B cell (primary cell): Measurements from ENCODE around the gene RABGAP1L. TPM values are rescaled to one million over a fixed set of nuclear protein-coding genes. Genes with fewer than 3 reads are reported as not detected.

Experiments
- ATAC-seq: fragments of 200-7000 bp; cut with Tn5 transposase; one replicate; pipeline ENCODE4 v1.10.0; 2021; ENCODE audit warnings: low read depth, mild to moderate bottlenecking, moderate number of reproducible peaks, moderate library complexity
- CTCF ChIA-PET: fragments of 350-600 bp; sonication (Branson Sonifier 250); formaldehyde crosslinking; loops from one replicate; lab custom pipeline; 2021; ENCODE audit warnings: antibody characterized with exemption, inconsistent platforms; lab: Charles Lee
- POLR2A ChIA-PET: fragments of 350-600 bp; sonication (Branson Sonifier 250); formaldehyde crosslinking; loops from one replicate; lab custom pipeline; 2021; ENCODE audit warnings: antibody characterized with exemption; lab: Charles Lee
- DNase-seq: peaks from one replicate; pipeline ENCODE4 v3.0.0; 2013
- H2AFZ ChIP-seq: 2 replicates; pipeline ENCODE4 v1.6.1; 2012; ENCODE audit warnings: mild to moderate bottlenecking, low read depth, low read length; ENCODE audit not compliant: insufficient read depth, poor library complexity, severe bottlenecking
- H3K27ac ChIP-seq, 2 donors: 1 replicate in 1 of 2; 2 replicates in 1 of 2; pipeline ENCODE4 v1.5.1; 2012 to 2013; ENCODE audit warnings: low read length in 2 of 2, mild to moderate bottlenecking in 2 of 2, moderate library complexity in 1 of 2
- H3K27me3 ChIP-seq, 4 experiments: fragments of 200-600 bp in 1 of 4; sonication (generic) in 1 of 4; replicated peaks in 1 of 4; 1 replicate in 2 of 4; 2 replicates in 2 of 4; pipeline versions ENCODE4 v1.6.1 to v1.7.0; 2013 to 2016; ENCODE audit warnings: low read length in 3 of 4, mild to moderate bottlenecking in 2 of 4, mixed read lengths in 1 of 4, moderate library complexity in 1 of 4; ENCODE audit not compliant: insufficient read depth in 4 of 4, control insufficient read depth in 3 of 4; ENCODE audit errors: control extremely low read depth in 1 of 4
- H3K36me3 ChIP-seq, 2 experiments: replicated peaks in 1 of 2; 1 replicate in 1 of 2; 2 replicates in 1 of 2; pipeline versions ENCODE4 v1.6.1 to v1.7.1; 2013; ENCODE audit warnings: low read length in 1 of 2; ENCODE audit not compliant: insufficient read depth in 2 of 2, control insufficient read depth in 1 of 2; ENCODE audit errors: control extremely low read depth in 1 of 2, extremely low read depth in 1 of 2
- H3K4me1 ChIP-seq, 2 donors: fragments of 200-600 bp in 1 of 2; sonication (generic) in 1 of 2; 1 replicate in 1 of 2; 2 replicates in 1 of 2; pipeline versions ENCODE4 v1.5.1 to v1.6.1; 2013 to 2017; ENCODE audit warnings: low read length in 2 of 2; ENCODE audit not compliant: control insufficient read depth in 2 of 2, insufficient read depth in 2 of 2
- H3K4me2 ChIP-seq: replicated peaks from 2 replicates; pipeline ENCODE3; 2012; ENCODE audit warnings: mild to moderate bottlenecking, low read depth, low read length; ENCODE audit not compliant: poor library complexity, severe bottlenecking
- H3K4me3 ChIP-seq, 5 experiments: fragments of 200-600 bp in 1 of 5; sonication (generic) in 1 of 5; 1 replicate in 3 of 5; 2 replicates in 2 of 5; pipeline versions ENCODE4 v1.5.1 to v1.7.0; 2011 to 2016; ENCODE audit warnings: low read length in 4 of 5, mild to moderate bottlenecking in 4 of 5, low read depth in 2 of 5, control low read depth in 1 of 5, moderate library complexity in 1 of 5; ENCODE audit not compliant: insufficient read depth in 1 of 5; ENCODE audit errors: control extremely low read depth in 1 of 5, extremely low read depth in 1 of 5
- H3K79me2 ChIP-seq: fragments of 200-600 bp; sonication (generic); one replicate; pipeline ENCODE4 v1.6.0; 2016; ENCODE audit warnings: low read length; ENCODE audit not compliant: control insufficient read depth, insufficient read depth
- H3K9ac ChIP-seq: fragments of 200-600 bp; sonication (generic); 2 replicates; pipeline ENCODE4 v1.6.1; 2017; ENCODE audit warnings: mild to moderate bottlenecking, low read length, moderate library complexity
- H3K9me3 ChIP-seq, 3 donors: one replicate each; pipeline versions ENCODE4 v1.6.1 to v1.7.1; 2013; ENCODE audit warnings: low read length in 2 of 3; ENCODE audit not compliant: control insufficient read depth in 2 of 3, insufficient read depth in 1 of 3; ENCODE audit errors: control extremely low read depth in 1 of 3
- H4K20me1 ChIP-seq: 2 replicates; pipeline ENCODE4 v1.6.0; 2012; ENCODE audit warnings: mild to moderate bottlenecking, low read length; ENCODE audit not compliant: insufficient read depth, control insufficient read depth, poor library complexity, severe bottlenecking
- H3K27ac Mint-ChIP-seq: one replicate; pipeline ENCODE4 v1.8.0; 2021; ENCODE audit warnings: mixed read lengths
- H3K27me3 Mint-ChIP-seq: one replicate; pipeline ENCODE4 v1.8.0; 2021; ENCODE audit warnings: mixed read lengths
- H3K4me1 Mint-ChIP-seq: one replicate; pipeline ENCODE4 v1.8.0; 2021; ENCODE audit warnings: mixed read lengths
- H3K4me3 Mint-ChIP-seq: one replicate; pipeline ENCODE4 v1.8.0; 2021; ENCODE audit warnings: mixed read lengths
- H3K9me3 Mint-ChIP-seq: one replicate; pipeline ENCODE4 v1.8.0; 2022; ENCODE audit warnings: mixed read lengths; ENCODE audit not compliant: insufficient read depth
- EZH2 ChIP-seq: IDR thresholded peaks from 2 replicates; pipeline ENCODE4 v1.6.1; 2012; ENCODE audit warnings: borderline replicate concordance, low read depth, mild to moderate bottlenecking, moderate library complexity, low read length; ENCODE audit not compliant: insufficient read depth, poor library complexity, severe bottlenecking
- WGBS: methylation state at CpG from one replicate; pipeline ENCODE4 v1.1.5; 2013; ENCODE audit warnings: missing lambda C conversion rate; ENCODE audit not compliant: insufficient coverage; 5-methylcytosine and 5-hydroxymethylcytosine counted together
- intact Hi-C: fragments of 100-400 bp; cut with micrococcal nuclease; formaldehyde crosslinking; loops from one replicate; pipeline ENCODE4 v1.10.0; 2022
- polyA plus RNA-seq: library from polyadenylated mRNA; depleted of rRNA; stranded (reverse); fragments of >200 nt; gene quantifications from 2 replicates; pipeline ENCODE4 v1.2.3, GENCODE V29; 2012
- total RNA-seq, 2 donors: library from RNA; stranded (reverse); fragments of 120-200 nt in 1 of 2; gene quantifications; 1 replicate in 1 of 2; 2 replicates in 1 of 2; pipeline versions ENCODE4 v1.2.3 to v1.2.4, GENCODE V29; 2013 to 2022
- TF ChIP-seq, protein P1 (sequence below): fragments of 200-600 bp; IDR thresholded peaks from one replicate; pipeline ENCODE4 v1.8.0; 2022; ENCODE audit warnings: antibody characterized with exemption, mild to moderate bottlenecking

RABGAP1L gene
- total and polyA plus RNA-seq, 2 donors (not counting 1 experiment from before 2014, with no cell fraction given), result 34.9 to 159 TPM

DNA sequence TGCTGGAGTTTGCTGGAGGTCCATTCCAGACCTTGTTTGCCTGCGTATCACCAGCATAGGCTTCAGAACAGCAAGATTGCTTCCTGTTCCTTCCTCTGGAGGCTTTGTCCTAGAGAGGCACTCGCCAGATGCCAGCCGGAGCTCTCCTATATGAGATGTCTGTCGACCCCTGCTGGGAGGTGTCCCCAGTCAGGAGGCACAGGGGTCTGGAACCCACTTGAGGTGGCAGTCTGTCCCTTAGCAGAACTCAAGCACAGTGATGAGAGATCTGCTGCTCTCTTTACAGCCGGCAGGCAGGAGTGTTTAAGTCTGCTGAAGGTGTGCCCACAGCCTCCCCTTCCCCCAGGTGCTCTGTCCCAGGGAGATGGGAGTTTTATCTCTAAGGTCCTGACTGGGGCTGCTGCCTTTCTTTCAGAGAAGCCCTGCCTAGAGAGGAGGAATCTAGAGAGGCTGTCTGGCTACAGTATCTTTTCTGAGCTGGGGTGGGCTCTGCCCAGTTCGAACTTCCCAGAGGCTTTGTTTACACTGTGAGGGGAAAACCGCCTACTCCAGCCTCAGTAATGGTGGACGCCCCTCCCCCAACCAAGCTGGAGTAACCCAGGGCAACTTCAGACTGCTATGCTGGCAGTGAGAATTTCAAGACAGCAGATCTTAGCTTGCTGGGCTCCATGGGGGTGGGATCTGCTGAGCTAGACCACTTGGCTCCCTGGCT is 493.4 kb downstream of the RABGAP1L start:
- H3K9me3 Mint-ChIP-seq, result peaks cover 9% of the 10 kb centered on the region
- 100% methylated on average over 8 of the region's 8 CpGs for WGBS
- peaks cover 0 to 3% (median 0%) of the 10 kb centered on the region in 3 donors for H3K9me3 ChIP-seq
- H2AFZ ChIP-seq, result no peak overlapping the region
- H3K27me3 ChIP-seq, result no peaks in the 10 kb centered on the region
- H3K27ac ChIP-seq, result no peak overlapping the region
- no peaks in the 10 kb centered on the region for H3K27me3 Mint-ChIP-seq
- no peak overlapping the region for H3K4me3 Mint-ChIP-seq
- intact Hi-C loops, result no loop called here
- ATAC-seq (no peak), DNase-seq (no peak)
- H3K4me2 ChIP-seq, result no peak overlapping the region
- ChIA-PET POLR2A (no interaction called here), CTCF (no interaction called here)
- peaks cover 22% of the 10 kb centered on the region for H3K4me1 Mint-ChIP-seq
- H3K4me3 ChIP-seq, result no peak overlapping the region
- H3K79me2 ChIP-seq, result no peaks in the 10 kb centered on the region
- no peak overlapping the region for H3K9ac ChIP-seq
- H3K27ac Mint-ChIP-seq, result no peak overlapping the region
- H4K20me1 ChIP-seq, result no peaks in the 10 kb centered on the region
- TF ChIP-seq, protein P1, sequence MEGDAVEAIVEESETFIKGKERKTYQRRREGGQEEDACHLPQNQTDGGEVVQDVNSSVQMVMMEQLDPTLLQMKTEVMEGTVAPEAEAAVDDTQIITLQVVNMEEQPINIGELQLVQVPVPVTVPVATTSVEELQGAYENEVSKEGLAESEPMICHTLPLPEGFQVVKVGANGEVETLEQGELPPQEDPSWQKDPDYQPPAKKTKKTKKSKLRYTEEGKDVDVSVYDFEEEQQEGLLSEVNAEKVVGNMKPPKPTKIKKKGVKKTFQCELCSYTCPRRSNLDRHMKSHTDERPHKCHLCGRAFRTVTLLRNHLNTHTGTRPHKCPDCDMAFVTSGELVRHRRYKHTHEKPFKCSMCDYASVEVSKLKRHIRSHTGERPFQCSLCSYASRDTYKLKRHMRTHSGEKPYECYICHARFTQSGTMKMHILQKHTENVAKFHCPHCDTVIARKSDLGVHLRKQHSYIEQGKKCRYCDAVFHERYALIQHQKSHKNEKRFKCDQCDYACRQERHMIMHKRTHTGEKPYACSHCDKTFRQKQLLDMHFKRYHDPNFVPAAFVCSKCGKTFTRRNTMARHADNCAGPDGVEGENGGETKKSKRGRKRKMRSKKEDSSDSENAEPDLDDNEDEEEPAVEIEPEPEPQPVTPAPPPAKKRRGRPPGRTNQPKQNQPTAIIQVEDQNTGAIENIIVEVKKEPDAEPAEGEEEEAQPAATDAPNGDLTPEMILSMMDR, result no peak
- TF ChIP-seq EZH2, result no peak
- H3K36me3 ChIP-seq, result peaks cover 0 to 1% of the 10 kb centered on the region in 2 experiments
- H3K4me1 ChIP-seq, result no peaks in the 10 kb centered on the region

GRCh38 chr1:174654560-174654959 is 495.2 kb downstream of the RABGAP1L start:
- H3K4me1 Mint-ChIP-seq, result peaks cover 5% of the 10 kb centered on the region
- Histone ChIP-seq H2AFZ (no peak overlapping the region), H3K79me2 (no peaks in the 10 kb centered on the region), H3K27me3 (no peaks in the 10 kb centered on the region), H3K4me2 (no peak overlapping the region), H3K36me3 (peaks cover 0 to 1% of the 10 kb centered on the region in 2 experiments), H3K9ac (no peak overlapping the region), H3K9me3 (peaks cover 0 to 3% (median 0%) of the 10 kb centered on the region in 3 donors), H3K4me1 (no peaks in the 10 kb centered on the region), H3K27ac (no peak overlapping the region), H4K20me1 (no peaks in the 10 kb centered on the region), H3K4me3 (no peak overlapping the region)
- no peak overlapping the region for H3K27ac Mint-ChIP-seq
- no peaks in the 10 kb centered on the region for H3K27me3 Mint-ChIP-seq
- no peak for DNase-seq
- intact Hi-C loops, result no loop called here
- no peak overlapping the region for H3K4me3 Mint-ChIP-seq
- CTCF ChIA-PET, result no interaction called here
- ATAC-seq, result no peak
- POLR2A ChIA-PET, result no interaction called here
- H3K9me3 Mint-ChIP-seq, result peaks cover 7% of the 10 kb centered on the region
- no peak for TF ChIP-seq EZH2
- TF ChIP-seq, protein P1, result no peak
